GM12801 (cell line): ENCODE measurements around the gene FARP1.

Experiments
- CTCF ChIP-seq: IDR thresholded peaks from one replicate; pipeline ENCODE4 v1.5.1; 2011; ENCODE audit warnings: control low read depth; ENCODE audit not compliant: insufficient read length; ENCODE audit errors: extremely low read depth

FARP1 gene

GRCh38 chr13:98434060-98434459, 291.2 kb downstream of the FARP1 start:
- TF ChIP-seq CTCF = no peak

GRCh38 chr13:98435376-98435775, 292.5 kb downstream of the FARP1 start:
- TF ChIP-seq CTCF = no peak

- no peak for TF ChIP-seq CTCF
These were observed 293.5 kb downstream of the FARP1 start for GRCh38 chr13:98436233-98436910.

- TF ChIP-seq CTCF = no peak
These were observed 295.6 kb downstream of the FARP1 start for GRCh38 chr13:98438246-98439125.

- TF ChIP-seq CTCF = no peak
These were observed 296.4 kb downstream of the FARP1 start for GRCh38 chr13:98439126-98439828.

- TF ChIP-seq CTCF = no peak
These were observed 297.0 kb downstream of the FARP1 start for GRCh38 chr13:98439896-98440295.

GRCh38 chr13:98440390-98441055, 297.6 kb downstream of the FARP1 start:
- no peak for TF ChIP-seq CTCF
